ENCODE data around the gene ADARB2. TPM values are rescaled to one million over a fixed set of nuclear protein-coding genes. Genes with fewer than 3 reads are reported as not detected.
"Not testable (repeated sequence)": the region's sequence is repeated elsewhere in the genome, so short reads cannot be mapped to it uniquely, and the experiment has no call there.

ADARB2 gene
- total RNA-seq, 2 experiments from 2014 or later, result 0.17 to 0.30 TPM

DNA sequence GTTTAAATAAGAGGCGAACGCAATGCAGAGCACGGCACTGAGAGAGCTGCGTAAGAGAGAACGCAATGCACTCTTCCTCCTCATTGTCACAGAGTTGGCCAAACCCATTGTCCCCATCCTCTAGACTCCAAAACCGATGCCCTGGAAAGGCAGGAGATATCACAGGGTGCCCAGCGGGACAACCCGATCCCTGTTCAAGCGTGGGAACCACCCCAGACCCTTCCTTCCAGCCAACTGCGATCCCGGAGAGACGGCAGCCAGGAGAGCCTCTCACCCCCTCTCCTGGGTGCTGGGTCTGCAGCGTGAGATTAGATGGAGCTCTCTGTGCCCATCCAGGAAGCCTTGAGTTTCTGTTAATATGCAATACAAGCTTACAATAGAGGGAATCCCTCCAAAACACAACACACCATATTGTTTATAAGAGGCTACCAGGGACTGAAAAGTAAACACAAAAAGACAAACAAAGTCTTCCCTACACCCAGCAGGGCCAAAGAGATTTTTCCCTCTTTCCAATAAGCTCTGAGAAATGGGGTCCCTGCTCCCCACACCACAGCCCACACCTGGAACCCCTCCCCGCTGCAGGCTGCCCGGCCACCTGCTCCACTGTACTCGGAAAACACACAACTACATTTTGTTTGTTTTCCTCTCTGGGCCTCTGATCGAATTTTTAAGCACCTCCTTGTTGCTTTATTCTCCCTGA is 187.6 kb downstream of the ADARB2 start:
- no peak for DNase-seq
- no peaks in the 10 kb centered on the region for H3K36me3 Mint-ChIP-seq (ENCODE audit: low read depth)
- no peak overlapping the region for H3K27ac Mint-ChIP-seq
- peaks cover 3% of the 10 kb centered on the region for H3K9me3 Mint-ChIP-seq
- ChIA-PET CTCF (no interaction called here), POLR2A (no interaction called here)
- no peak overlapping the region for H3K4me3 Mint-ChIP-seq
- peaks cover 14% of the 10 kb centered on the region for H3K4me1 Mint-ChIP-seq
- no peaks in the 10 kb centered on the region for H3K27me3 Mint-ChIP-seq

DNA sequence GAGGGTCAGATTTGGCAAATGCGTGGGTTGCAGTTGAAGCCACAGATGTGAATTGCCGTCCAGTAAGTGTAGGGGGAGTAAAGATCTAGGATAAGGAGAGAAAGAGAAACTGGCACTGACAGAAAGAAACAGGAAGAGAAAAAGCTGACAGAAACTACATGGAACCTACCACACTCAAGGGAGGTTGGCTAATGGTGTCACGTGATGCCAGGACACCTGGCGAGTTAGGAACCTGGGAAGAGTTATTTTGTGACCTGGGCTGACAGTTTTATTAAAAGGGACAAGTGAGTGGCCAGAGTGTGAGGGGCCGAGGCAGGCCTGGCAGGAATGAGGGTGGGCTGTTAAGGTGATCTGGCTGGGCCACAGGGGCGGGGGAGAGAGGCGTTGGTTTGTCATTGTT is 188.7 kb downstream of the ADARB2 start:
- peaks cover 3% of the 10 kb centered on the region for H3K9me3 Mint-ChIP-seq
- no peaks in the 10 kb centered on the region for H3K36me3 Mint-ChIP-seq (ENCODE audit: low read depth)
- H3K27ac Mint-ChIP-seq, result no peak overlapping the region
- H3K27me3 Mint-ChIP-seq, result no peaks in the 10 kb centered on the region
- H3K4me3 Mint-ChIP-seq, result no peak overlapping the region
- ChIA-PET CTCF (no interaction called here), POLR2A (no interaction called here)
- no peak for DNase-seq
- H3K4me1 Mint-ChIP-seq, result peaks cover 14% of the 10 kb centered on the region

DNA sequence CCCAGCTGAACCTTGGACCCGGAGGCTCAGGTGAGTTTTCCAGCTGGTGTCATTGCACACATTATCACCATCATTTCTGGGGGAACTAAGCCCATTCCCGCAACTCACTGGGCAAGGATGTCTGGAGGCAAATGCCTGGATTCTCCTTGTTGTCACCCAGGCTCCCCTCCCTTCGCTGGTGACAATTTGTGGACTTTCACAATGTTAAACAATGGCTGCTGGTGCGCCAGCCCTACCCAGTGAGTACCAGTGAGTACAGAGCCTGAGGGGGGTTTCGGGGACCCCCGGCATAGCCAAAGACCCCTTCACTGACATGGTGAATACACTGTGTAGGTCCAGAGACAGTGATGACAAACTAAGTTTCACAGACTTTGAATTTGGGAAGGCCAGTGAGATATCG is 189.2 kb downstream of the ADARB2 start:
- Mint-ChIP-seq H3K4me3 (no peak overlapping the region), H3K9me3 (peaks cover 3% of the 10 kb centered on the region), H3K36me3 (ENCODE audit: low read depth) (no peaks in the 10 kb centered on the region), H3K27me3 (no peaks in the 10 kb centered on the region), H3K27ac (no peak overlapping the region), H3K4me1 (peaks cover 14% of the 10 kb centered on the region)
- ChIA-PET CTCF (no interaction called here), POLR2A (no interaction called here)
- no peak for DNase-seq

DNA sequence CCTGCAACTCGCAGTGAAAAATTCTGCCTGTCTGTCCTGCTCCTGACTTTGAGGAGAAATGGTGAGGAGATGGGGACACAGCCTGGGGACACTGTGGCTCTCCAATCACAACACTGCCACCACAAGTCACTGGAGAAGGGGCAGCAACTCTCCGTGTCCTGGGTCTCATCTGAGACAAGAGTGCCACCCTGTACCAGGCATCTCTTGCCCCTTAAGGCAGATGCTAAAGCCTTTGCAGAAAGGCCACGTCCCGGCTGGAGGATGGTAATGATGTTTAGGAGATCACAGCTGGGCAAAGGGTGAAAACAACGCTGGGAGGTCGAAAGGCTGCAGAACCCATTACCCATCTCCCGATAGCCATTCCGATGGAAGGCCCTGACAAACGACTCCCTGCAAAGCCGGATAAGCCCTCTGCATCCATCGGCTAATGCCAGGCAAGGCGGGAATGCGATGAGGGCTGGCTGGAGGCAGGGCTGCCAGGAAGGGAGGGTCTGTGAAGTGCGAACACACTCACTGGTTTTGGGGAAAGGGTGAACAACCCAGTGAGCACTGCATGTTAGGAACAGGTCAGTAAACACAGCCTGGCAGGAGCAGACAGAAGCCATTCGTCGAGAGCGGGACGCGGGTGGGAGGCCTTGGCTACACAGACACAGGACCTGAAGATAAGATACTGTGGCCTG is 190.8 kb downstream of the ADARB2 start:
- POLR2A ChIA-PET, result no interaction called here
- CTCF ChIA-PET, result no interaction called here
- H3K36me3 Mint-ChIP-seq (ENCODE audit: low read depth), result no peaks in the 10 kb centered on the region
- peaks cover 14% of the 10 kb centered on the region for H3K4me1 Mint-ChIP-seq
- peaks cover 3% of the 10 kb centered on the region for H3K9me3 Mint-ChIP-seq
- no peak overlapping the region for H3K4me3 Mint-ChIP-seq
- no peaks in the 10 kb centered on the region for H3K27me3 Mint-ChIP-seq
- no peak overlapping the region for H3K27ac Mint-ChIP-seq
- no peak for DNase-seq

DNA sequence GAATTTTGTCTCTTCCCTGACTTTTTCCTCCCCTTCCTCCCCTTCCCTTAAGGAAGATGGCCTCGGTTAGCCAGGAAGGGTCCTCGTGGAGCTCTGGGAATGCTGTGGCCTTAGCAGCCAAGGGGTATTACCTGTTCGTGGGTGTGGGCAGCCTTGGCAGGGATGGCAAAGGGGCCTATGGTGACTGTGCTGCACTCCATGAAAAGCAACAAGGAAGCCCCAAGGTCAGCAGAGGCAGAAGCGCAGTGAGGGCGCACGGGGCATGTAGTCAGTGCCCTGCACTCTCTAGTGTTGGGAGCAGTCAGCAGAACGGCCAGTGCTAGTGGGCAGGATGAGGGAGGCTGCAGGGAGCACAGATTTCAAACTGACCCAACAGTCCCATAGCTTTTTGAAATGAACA is 191.8 kb downstream of the ADARB2 start:
- no peaks in the 10 kb centered on the region for H3K27me3 Mint-ChIP-seq
- ChIA-PET CTCF (no interaction called here), POLR2A (no interaction called here)
- no peak overlapping the region for H3K27ac Mint-ChIP-seq
- peaks cover 3% of the 10 kb centered on the region for H3K9me3 Mint-ChIP-seq
- H3K4me1 Mint-ChIP-seq, result peaks cover 11% of the 10 kb centered on the region
- no peaks in the 10 kb centered on the region for H3K36me3 Mint-ChIP-seq (ENCODE audit: low read depth)
- DNase-seq, result no peak
- H3K4me3 Mint-ChIP-seq, result no peak overlapping the region

DNA sequence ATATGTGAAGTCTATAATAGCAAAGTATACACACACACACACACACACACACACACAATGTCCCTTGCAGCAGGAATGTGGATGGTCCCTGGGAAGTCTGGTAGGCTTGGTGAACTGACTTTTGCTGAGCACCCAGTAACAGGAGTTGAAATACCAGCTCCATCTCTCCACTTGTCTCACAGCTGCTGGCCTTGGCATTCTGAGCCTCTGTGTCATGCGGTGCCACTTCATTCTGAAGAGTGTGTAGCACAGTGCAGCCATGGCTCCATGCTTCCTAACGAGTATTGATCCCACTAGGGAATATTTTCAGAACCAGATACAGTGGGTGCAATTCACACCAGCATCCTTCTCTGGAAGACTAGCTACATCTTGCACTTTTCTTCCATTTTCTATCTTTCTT is 192.4 kb downstream of the ADARB2 start:
- peaks cover 3% of the 10 kb centered on the region for H3K9me3 Mint-ChIP-seq

DNA sequence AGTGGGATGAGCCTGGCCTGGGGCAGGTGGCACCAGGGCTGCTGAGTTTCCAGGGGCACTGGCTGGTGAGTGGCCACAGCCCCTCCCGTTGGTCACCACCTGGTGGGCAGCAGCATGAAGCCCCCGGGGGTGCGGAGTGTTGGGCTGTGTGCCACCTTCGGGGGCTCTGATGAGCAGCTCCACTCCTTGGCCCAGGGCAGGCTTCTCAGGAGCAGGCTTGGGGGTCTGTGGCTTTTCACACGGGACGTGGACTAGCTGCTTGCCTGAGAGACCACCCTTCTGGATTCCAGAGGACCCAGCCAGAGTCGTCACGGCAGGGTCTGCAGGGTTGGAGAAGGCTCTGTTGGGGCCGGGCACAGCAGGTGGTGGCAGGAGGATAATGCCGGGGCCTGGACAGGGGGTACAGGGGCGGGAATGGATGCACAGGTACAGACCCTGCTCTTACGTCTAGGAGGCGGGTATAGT is 193.1 kb downstream of the ADARB2 start:
- H3K9me3 Mint-ChIP-seq, result peaks cover 3% of the 10 kb centered on the region
- H3K4me1 Mint-ChIP-seq, result peaks cover 3% of the 10 kb centered on the region
- CTCF ChIA-PET, result no interaction called here
- POLR2A ChIA-PET, result no interaction called here
- H3K27me3 Mint-ChIP-seq, result no peaks in the 10 kb centered on the region
- no peak overlapping the region for H3K4me3 Mint-ChIP-seq
- DNase-seq, result no peak
- no peaks in the 10 kb centered on the region for H3K36me3 Mint-ChIP-seq (ENCODE audit: low read depth)
- H3K27ac Mint-ChIP-seq, result no peak overlapping the region

More for the DNA sequence above, 192.4 kb downstream of the ADARB2 start:
- ChIA-PET POLR2A (no interaction called here), CTCF (no interaction called here)
- no peaks in the 10 kb centered on the region for H3K36me3 Mint-ChIP-seq (ENCODE audit: low read depth)
- H3K27ac Mint-ChIP-seq, result no peak overlapping the region
- no peak for DNase-seq
- no peak overlapping the region for H3K4me3 Mint-ChIP-seq
- H3K4me1 Mint-ChIP-seq, result peaks cover 5% of the 10 kb centered on the region
- H3K27me3 Mint-ChIP-seq, result no peaks in the 10 kb centered on the region

DNA sequence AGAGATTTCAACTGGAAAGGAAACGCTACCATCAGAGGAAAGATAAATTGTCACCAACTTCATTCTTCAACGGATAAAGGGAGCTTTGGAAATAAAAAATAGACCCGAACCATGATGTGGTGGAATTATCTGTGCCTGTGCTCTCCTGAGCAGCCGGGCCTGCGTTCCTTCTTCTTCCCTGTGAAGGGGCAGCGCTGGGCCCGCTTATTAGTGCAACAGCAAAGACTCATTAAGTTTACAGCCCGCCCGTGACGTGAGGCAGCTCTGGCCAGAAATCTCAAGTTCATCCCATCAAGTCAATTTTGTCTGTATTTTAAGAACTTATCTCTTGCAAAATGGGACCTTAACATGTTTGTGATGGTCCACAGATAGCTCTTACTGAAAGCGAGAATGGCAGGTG is 193.7 kb downstream of the ADARB2 start:
- Mint-ChIP-seq H3K4me1 (peaks cover under 1% of the 10 kb centered on the region), H3K27me3 (no peaks in the 10 kb centered on the region), H3K36me3 (ENCODE audit: low read depth) (no peaks in the 10 kb centered on the region), H3K27ac (peak overlapping the region; percentile 9), H3K4me3 (no peak overlapping the region), H3K9me3 (peaks cover under 1% of the 10 kb centered on the region)
- CTCF ChIA-PET, result no interaction called here
- POLR2A ChIA-PET, result no interaction called here
- no peak for DNase-seq

DNA sequence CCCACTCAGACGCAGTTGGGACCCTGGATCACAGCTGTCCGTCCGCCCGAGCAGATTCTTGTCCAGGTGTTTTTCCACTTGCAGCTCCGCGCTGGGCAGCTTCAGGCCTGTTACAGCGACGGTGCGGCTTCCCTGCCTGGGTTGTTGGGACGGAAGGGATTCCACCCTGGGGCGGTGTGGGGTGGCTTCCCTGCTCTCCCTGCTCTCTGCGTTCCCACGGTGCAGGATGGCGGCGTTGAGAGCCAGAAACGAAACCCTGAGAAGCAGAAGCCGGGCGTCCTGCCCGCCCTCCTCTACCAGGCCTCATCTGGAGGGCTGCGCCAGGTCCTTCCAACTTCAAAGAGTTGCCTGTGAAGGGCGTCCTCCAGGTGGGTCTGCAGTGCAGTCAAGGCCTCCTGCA is 194.4 kb downstream of the ADARB2 start:
- H3K4me1 Mint-ChIP-seq, result no peaks in the 10 kb centered on the region
- H3K4me3 Mint-ChIP-seq, result no peak overlapping the region
- no peaks in the 10 kb centered on the region for H3K36me3 Mint-ChIP-seq (ENCODE audit: low read depth)
- no peaks in the 10 kb centered on the region for H3K9me3 Mint-ChIP-seq
- no peak for DNase-seq
- no peaks in the 10 kb centered on the region for H3K27me3 Mint-ChIP-seq
- POLR2A ChIA-PET, result no interaction called here
- no peak overlapping the region for H3K27ac Mint-ChIP-seq
- CTCF ChIA-PET, result no interaction called here

DNA sequence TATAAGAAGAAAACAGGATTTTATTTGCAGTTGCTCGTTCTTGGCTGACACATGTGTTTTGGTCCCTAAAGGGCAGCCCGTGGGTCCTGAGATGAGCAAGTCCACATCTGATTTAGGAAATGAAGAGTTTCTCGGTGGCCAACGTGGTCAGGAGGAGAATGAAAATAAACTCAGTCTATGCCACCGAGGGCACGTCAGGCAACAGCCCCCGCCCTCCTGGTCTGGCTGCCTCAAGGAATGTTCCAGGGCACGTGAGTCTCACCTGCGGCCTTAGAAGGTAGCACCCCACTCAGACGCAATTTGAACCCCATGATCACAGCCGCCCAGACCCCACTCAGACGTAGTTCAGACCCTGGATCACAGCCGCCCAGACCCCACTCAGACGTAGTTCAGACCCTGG is 197.2 kb downstream of the ADARB2 start:
- no peak overlapping the region for H3K27ac Mint-ChIP-seq
- no peaks in the 10 kb centered on the region for H3K36me3 Mint-ChIP-seq (ENCODE audit: low read depth)
- H3K4me3 Mint-ChIP-seq, result no peak overlapping the region
- CTCF ChIA-PET, result no interaction called here
- H3K9me3 Mint-ChIP-seq, result no peaks in the 10 kb centered on the region
- H3K4me1 Mint-ChIP-seq, result no peaks in the 10 kb centered on the region
- no peak for DNase-seq
- POLR2A ChIA-PET, result no interaction called here
- H3K27me3 Mint-ChIP-seq, result no peaks in the 10 kb centered on the region

DNA sequence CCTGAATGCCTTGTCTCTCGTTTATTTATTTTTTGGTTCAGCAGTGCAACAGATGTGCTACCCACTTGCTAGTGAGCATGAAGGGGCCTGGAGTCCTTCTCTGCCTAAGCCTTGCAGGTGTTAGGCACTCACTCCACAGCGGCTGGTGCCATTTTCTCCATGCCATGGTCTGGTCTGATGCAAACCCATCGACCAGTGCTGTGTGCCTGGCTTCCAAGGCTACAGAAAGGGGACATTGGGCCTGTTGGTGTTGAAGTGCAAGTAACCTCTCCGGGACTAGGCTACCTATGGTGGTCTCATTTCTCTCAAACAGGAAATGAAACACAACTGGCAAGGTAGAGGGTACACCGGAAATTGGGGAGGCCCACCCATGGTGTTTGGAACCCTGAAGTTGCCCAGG is 198.1 kb downstream of the ADARB2 start:
- Mint-ChIP-seq H3K4me3 (no peak overlapping the region), H3K4me1 (no peaks in the 10 kb centered on the region), H3K9me3 (no peaks in the 10 kb centered on the region), H3K27me3 (no peaks in the 10 kb centered on the region), H3K27ac (no peak overlapping the region), H3K36me3 (ENCODE audit: low read depth) (no peaks in the 10 kb centered on the region)
- ChIA-PET POLR2A (no interaction called here), CTCF (no interaction called here)
- DNase-seq, result no peak

DNA sequence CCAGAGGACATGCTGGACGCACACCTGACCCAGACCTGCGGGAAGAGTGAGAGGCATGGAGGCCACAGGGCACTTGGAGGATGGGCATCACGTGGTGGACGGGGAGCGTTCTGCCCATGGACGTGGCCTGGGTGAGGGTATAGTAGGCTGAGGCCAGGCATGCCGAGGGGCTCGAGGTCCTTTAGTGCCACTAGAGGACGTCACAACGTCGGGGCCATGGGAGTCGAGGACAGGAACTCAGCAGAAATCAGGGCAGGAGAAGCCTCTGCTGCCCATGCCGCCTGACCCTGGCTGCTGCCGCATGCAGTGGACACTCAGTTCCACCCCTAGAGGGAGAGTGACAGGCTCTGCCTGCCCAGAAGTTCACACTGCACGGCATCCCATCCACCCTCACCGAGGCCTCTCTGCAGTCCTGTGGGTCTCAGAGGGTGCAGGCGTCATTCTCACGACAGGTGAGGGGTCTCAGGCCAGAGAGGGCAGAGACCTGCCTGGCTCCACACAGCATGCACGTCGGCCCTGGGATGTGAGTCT is 198.7 kb downstream of the ADARB2 start:
- no peaks in the 10 kb centered on the region for H3K9me3 Mint-ChIP-seq
- no peak for DNase-seq
- no peaks in the 10 kb centered on the region for H3K4me1 Mint-ChIP-seq
- ChIA-PET POLR2A (no interaction called here), CTCF (no interaction called here)
- no peak overlapping the region for H3K27ac Mint-ChIP-seq
- H3K36me3 Mint-ChIP-seq (ENCODE audit: low read depth), result no peaks in the 10 kb centered on the region
- no peak overlapping the region for H3K4me3 Mint-ChIP-seq
- no peaks in the 10 kb centered on the region for H3K27me3 Mint-ChIP-seq

DNA sequence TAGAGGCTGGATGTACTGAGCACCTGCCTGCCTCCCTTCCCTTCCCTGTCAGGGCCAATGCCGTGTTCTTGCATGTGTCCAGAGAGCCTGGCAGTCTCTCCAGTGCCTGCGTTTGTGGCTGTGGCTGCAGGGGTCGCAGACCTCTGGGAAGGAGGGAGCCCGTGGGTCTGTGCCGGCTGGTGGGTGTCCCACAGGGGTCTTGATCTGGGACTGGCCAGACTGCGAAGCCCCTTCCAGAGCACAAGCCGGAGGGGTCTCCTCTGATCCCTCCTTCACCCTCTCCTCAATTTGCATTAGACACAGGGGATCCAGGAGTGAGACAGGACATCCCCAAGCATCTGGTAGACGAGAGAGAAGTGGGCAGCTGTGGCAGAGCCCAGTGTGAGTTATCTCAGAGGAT is 199.2 kb downstream of the ADARB2 start:
- Mint-ChIP-seq H3K9me3 (no peaks in the 10 kb centered on the region), H3K4me1 (no peaks in the 10 kb centered on the region), H3K36me3 (ENCODE audit: low read depth) (no peaks in the 10 kb centered on the region), H3K27ac (no peak overlapping the region), H3K4me3 (no peak overlapping the region), H3K27me3 (no peaks in the 10 kb centered on the region)
- POLR2A ChIA-PET, result no interaction called here
- CTCF ChIA-PET, result no interaction called here
- DNase-seq, result no peak

DNA sequence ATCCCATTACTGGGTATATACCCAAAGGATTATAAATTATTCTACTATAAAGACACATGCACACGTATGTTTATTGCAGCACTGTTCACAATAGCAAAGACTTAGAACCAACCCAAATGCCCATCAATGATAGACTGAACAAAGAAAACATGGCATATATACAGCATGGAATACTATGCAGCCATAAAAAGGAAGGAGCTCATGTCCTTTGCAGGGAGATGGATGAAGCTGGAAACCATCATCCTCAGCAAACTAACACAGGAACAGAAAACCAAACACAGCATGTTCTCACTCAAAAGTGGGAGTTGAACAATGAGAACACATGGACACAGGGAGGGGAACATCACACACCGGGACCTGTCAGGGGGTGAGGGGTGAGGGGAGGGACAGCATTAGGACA is 199.9 kb downstream of the ADARB2 start:
- H3K27me3 Mint-ChIP-seq; H3K4me3 Mint-ChIP-seq; POLR2A ChIA-PET; H3K27ac Mint-ChIP-seq; H3K36me3 Mint-ChIP-seq (ENCODE audit: low read depth); H3K4me1 Mint-ChIP-seq; CTCF ChIA-PET; DNase-seq; H3K9me3 Mint-ChIP-seq: not testable (repeated sequence)

Data from activated CD4-positive, alpha-beta T cell treated with anti-CD3 and anti-CD28 coated beads, Interleukin-2, amount 10 ng/mL, durations not matched to agents 7 days and 5 days (primary cell).